GM19463 (cell line): Measurements from ENCODE around the gene RNF112.
A peak's percentile ranks its signal among the peaks of the same experiment; 100 is the strongest.

Source experiments
- ATAC-seq: cut with Tn5 transposase; IDR thresholded peaks from one replicate; pipeline ENCODE4 v1.9.1; 2021; ENCODE audit warnings: mild to moderate bottlenecking, moderate library complexity; ENCODE audit not compliant: unreplicated experiment

RNF112 gene, protein sequence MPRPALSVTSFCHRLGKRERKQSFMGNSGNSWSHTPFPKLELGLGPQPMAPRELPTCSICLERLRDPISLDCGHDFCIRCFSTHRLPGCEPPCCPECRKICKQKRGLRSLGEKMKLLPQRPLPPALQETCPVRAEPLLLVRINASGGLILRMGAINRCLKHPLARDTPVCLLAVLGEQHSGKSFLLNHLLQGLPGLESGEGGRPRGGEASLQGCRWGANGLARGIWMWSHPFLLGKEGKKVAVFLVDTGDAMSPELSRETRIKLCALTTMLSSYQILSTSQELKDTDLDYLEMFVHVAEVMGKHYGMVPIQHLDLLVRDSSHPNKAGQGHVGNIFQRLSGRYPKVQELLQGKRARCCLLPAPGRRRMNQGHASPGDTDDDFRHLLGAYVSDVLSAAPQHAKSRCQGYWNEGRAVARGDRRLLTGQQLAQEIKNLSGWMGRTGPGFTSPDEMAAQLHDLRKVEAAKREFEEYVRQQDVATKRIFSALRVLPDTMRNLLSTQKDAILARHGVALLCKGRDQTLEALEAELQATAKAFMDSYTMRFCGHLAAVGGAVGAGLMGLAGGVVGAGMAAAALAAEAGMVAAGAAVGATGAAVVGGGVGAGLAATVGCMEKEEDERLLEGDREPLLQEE

DNA sequence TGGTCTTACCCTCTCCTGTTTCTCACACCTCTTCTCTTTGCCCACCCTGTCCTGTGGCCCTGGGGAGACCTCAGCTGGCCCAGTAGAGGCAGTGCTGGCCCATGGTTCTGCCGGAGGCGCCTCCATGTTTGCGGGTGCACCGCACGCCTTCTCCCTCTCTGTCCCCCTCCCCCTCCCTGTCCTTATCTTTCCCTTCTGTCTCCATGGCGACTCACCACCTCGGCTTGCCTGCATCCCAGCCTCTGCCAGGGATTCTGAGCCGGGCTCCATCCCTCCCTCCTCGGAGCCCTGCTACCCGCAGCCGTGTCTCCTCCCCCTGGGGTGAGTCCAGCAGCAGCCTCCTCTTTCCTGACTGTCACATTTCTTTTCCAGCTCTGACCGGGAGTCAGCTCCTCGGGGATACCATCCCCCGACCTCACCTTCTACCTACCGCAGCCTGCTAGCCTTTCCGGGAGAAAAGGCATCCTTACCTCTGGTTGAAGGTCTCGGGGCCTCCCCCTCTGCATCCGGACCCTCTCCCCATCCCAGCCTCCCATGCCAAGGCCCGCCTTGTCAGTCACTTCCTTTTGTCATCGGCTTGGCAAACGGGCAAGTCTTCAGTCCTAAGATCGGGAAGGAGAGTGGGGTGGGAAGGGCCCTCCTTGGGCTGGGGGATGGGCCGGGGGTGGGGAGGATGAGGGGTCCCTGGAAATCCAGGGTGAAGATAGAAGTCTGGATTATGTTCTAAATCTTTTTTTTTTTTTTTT, at the start of gene RNF112:
Gene RNF112, plus strand, starts transcription at position 358 of the 746 bp plus-strand sequence. Its CDS starts 177 bp downstream, at position 535.
- ATAC-seq = no peak

DNA sequence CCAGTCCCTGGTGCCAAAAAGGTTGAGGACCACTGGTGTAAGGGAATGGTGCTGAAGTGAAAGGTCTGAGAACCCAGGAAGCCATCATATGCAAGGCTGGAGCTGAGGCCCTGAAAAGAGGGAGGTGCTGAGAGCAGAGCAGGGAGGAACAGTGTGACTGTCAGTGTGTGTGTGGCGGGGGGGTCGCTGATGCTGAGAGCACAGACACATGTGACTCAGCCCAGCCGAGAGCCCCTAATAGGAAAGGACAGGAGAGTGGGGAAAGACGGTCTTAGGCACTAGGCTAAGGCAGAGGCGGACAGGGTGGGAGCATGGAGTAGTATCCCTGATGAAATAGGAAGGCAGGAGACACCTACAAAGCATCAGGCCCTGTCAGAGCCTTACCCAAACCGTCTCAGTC, 49.7 kb upstream of the RNF112 start:
- ATAC-seq = no peak

DNA sequence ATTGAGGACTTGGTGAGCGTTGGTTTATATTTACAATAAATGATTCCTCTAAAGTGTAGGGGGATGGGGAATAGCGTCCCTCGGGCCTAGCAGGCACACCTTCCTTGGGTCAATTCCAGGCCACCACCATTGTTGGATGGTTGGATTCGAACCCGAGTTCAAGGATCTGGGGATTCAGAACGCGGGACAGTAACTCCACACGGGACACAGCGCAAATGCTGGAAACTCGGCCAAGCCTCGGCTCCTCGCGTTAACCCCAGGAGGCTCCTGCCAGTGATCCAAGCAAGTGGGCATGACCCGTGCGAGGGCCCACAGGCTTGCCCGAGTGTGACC, 49.1 kb upstream of the RNF112 start:
- ATAC-seq = no peak

DNA sequence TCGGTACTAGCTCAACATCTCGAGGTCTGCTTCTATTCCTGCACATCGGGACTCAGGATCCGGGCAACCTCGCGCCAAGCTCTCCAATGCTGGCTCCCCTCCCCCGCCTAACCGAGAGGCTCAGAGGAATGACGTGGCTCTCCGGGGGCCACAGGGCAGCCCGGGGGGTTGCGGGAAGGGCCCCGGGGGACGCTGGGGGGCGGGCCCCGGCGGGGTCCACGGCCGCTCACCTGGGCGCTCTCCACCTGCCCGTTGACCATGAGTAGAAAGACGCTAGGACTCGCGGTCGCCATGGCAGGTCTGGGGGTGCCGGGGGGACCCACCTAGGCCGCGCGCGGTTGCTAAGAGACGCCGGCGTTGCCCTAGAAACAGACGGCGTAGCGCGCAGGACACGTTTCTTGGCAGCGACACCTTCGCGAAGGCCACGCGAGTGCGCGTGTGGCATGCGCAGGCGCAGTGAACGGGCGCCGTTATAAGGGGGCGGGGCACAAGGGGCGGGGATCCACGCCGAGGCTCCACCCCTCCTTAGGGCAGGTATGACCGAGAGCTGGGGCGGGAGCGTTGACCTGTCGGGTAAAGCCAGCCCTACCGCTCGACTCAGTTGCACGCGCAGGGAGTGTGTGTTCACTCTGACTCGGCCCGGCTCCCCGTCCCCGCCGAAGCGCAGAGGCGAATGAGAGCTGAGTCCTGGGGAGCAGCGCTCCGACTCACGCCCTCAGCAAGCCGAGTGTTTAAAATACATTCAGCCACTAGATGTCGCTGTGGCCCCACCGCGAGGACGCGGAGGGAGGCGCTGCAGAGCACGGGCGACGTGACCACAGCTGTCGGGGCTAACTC, 48.5 kb upstream of the RNF112 start, which contains the start of gene B9D1:
Gene B9D1, minus strand, starts transcription at position 447 of the 837 bp plus-strand sequence. Its CDS starts 154 bp downstream, at position 293.
- peak; percentile 83 for ATAC-seq

DNA sequence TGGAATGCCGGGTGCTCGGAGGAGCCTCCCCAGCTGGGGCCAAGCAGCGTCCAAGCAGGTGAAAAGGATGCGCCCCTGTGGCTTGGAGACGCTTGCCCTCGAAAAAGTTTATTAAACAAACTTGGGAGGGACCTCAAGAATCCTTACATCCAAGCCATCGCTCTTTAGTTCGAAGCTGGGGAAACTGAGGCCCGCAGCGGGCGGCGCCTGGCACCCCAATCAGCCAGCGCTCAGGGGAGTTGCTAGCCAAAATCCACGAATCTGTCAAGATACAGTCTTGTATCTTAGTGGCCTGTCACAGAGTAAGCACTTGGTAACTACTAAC, 48.0 kb upstream of the RNF112 start:
- no peak for ATAC-seq

DNA sequence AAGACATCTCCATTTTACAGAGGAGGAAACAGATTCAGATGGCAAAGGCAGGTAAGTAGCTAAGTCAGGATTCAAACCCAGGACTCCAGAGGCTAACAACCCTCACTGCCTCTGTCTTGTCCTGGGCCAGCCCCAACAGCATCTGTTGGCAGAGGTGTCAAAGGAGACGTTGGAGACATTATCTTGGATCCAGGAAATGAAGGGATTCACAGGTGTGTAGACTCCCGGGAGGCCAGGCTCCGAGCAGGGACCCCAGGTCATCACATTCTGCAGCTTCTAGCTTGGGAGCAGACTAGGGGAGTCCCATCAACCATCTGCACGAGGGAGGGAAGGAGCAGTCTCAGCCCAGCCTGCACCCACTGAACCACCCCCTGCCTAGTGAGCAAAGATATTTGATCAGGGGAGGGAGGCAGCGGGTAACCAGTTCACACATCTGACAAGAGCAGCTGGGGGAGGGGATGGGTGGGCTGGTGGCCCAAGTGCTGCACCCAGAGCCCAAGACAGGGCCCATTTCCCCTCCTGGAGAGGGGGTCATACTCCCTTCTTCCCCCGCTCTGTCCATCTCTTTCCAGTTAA, 47.5 kb upstream of the RNF112 start:
- ATAC-seq = no peak

DNA sequence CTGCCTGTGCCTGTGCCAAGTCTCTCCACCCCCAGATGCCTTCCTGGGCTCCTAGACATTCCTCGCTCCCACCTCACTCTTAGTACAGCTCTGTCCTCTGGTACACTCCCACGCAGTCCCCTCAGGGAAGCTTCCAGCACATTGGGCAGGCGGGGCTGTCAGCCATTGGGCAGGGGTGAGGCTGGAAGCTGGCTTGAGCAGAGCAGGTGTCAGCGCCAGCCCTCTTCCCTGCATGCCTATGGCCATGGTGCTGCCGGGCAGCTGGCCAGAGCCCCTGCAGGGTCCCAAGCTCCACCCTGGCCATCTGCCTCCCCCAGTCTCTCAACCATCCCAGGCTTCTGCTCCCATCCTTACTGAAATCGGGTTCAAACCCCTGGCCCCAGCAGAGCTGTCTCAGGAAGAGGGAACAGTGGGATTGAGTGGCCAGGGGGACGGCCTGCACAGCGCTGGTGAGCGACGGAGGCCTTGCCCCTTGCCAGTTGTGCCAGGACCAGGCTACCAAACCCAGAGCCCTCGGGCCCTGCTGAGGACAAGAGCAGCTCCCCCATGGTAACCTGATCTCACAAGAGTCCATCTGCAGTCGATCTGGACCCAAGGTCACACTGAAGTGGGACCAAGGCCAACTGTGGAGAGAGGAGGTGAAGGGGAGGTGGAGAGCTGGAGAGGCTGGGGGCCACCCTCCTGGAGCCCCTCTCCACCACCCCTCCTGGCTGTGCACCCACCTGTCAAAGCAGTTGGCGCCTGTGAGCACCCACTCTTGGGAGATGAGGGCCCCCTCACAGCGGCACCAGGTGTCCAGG, 46.1 kb upstream of the RNF112 start:
- no peak for ATAC-seq

DNA sequence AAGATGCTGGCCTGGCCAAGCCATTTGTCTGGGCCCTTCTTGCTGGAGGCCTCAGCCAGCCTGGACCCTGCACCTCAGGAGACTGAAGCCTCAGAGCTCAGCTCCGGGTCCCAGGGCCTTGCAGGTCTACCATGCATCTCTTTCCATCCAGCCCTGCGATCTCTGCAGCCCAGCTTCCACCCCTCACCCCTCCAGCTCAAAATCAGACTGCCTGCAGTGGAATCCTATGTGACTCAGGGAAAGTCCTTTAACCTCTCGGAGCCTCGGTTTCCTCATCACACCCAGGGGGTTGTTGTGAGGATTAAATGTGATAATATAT, 45.6 kb upstream of the RNF112 start:
- no peak for ATAC-seq

DNA sequence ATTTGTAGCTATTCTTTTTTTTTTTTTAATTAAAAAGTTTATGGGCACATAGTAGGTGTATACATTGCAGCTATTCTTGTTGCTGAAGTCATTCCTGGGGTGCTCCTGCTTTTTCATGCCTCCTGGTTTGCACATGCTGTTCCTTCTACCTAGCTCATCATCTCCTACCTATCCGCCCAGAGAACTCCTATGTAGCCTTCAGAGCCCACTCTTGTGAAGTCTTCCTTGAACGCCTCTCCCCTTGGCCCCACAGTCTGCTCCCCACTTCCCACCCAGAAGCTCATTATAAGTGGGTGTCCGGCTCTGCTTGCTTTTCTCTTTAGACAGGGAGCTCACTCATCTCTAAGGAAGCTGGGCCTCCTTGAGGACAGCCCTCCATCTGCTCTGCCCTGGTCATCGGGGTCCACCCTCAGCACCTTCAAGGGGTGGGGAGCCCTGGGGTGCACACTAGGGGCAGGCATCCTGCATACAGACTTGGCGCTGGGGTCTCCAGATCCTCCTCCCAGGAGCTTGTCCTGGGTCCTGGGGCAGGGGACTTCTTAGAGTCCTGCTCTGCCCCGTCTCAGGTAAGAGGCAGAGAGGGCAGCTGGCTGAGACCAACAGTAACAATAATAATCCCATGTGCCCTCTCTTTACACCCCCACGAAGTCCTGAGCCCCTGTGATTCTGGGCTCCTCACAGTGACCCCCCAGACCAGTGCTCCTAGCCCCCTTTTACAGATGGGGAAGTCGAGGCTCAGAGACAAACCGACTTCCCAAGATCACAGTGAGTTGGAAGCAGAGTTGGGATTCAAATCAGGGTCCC, 45.0 kb upstream of the RNF112 start:
- ATAC-seq = no peak

DNA sequence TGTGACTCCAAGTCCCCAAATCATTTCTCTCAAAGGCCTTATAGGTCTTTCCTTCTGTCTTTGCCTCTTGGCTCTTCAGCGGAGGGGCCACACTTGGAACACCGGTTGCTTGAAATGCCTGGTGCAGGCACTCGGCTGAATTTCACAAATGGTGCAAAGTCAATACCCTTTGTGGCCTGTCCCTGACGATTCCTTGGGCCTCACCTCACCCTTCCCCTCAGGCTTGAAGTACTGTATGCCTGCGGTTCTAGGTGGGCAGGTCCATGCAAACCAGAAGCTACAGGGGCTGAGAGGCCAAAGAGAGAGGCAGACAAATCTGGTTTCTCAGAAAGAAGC, 44.4 kb upstream of the RNF112 start:
- ATAC-seq = no peak

DNA sequence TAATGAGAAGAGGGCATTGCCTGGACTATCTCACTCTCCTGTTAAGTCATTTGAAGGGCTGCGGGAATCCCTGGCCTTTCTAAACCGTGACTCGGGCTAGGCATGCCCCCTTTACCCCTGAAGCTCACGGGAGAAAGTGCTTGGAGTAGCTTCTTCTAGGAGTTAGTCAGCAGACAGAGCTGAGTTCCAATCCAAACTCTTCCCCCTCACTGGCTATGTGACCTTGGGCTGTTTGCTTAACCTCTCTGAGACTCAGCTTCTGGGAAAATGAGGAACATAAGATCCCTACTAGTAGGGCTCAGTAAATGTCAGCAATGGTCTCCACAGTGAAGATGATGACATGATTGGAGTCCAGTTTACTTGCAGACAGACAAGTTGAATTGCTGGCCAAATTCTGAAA, 42.8 kb upstream of the RNF112 start:
- no peak for ATAC-seq

DNA sequence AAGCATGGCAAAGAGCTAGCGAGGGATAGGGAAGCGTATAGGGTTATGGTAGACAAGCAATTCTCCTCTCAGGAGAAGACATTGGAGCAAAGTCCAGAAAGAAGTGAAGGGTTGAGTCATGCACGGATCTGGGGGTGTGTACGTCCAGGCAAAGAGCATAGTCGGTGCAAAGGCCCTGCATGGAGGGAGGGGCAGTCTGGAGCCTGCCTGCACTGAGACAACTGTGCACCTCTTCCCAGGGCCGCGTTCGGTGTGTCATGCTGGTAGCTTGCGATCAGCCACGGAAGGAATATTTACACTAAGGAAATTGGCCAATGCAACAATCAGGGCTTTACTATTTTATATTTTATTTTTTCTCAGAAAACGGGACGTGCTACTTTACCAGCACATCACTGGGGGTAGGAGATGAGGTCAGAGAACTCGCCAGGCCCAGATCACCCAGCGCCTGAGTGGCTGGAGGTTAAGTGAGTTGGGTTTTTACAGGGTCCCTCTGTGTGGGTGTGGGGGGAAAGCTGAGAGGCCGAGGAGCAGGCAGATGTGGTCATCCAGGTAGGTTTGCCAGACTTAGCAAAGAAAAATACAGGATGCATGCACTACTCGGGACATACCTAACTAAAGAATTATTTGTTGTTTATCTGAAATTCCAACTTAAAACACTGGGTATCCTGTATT, 41.8 kb upstream of the RNF112 start:
- no peak for ATAC-seq

DNA sequence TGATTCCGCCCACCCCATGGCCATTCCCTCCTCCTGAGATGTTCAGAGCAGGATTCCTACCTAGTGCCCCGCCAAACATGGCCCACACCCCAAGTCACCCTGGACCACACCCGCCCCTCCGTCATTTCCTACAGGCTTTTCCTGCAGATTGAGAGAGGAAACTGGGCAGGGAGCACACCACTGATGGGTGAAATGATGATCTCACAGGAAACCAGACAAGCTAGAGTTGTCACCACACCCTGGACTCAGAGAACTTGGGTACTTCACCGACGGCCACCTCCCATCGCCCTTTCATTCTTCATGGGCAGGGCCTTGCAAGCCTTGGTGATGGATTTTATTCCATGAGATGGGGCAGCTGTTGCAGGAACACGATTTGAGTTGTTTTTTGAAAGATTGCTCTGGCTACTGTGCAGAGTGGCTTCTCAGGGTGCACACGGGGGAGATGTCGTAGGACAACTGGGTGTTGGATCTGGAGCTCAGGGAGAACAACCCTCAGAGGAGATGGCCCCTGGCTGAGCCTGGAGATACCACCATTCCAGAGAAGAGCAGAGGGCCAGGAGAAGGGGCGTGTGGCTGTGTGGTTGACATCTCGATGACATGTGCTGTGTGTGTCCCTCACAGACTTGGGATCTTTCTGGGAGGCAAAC, 41.1 kb upstream of the RNF112 start:
- ATAC-seq = no peak

DNA sequence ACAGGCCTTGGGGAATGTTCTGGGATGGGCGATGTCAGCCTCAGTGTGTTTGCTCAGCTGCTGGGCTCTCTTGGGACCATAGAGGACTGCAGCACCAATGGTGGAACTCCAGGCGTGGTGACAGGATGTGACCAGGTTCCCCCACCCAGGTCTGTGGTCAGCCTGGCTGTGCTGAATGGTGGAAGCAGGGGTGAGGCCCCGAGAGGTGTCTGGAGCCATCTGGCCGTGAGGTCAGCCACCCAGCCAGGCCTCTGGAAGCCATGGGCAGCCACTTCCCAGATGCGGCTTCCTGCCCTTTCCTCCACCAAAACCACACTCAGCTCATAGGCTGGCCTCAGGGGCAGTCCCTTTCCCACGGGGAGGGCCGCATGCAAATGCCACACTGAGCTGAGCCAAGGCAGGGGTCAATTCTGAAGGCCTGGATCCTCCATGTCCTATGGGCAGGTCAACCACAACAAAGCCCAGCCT, 40.5 kb upstream of the RNF112 start:
- peak; percentile 67 for ATAC-seq

DNA sequence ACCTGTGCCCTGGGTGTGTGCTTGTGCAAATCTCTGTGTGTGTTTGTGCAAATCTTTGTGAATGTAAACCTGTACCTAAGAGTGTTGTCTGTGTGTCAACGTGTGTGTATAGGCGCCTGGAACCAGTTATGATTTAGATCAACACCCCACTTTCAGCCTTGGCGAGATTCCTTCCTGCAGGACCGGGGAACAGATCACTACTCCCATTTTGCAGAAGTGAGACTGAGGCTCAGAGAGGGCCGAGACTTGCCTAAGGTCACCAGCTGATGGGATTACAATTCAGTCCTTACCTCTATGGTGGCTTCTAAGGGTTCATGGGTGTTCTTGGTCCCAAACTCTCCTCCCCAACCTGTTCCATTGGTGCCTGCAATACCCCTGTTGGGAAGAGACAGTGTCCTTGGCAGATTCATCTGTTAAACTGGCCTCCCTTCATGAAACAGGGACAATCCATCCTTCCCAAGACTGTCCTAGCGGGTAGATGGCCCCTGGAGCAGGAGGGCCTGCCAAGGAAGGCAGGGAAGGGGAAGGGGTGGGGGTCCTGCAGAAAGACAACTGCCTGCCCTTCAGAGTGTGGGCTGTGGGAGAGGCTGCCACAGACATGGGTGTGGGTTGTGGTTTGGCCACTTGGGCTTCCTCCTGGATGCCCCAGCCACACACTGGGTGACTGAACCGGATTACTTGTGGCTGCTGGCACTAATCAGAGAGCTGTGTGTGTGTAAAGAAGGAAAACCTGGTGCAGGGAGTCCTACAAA, 39.6 kb upstream of the RNF112 start:
- no peak for ATAC-seq

DNA sequence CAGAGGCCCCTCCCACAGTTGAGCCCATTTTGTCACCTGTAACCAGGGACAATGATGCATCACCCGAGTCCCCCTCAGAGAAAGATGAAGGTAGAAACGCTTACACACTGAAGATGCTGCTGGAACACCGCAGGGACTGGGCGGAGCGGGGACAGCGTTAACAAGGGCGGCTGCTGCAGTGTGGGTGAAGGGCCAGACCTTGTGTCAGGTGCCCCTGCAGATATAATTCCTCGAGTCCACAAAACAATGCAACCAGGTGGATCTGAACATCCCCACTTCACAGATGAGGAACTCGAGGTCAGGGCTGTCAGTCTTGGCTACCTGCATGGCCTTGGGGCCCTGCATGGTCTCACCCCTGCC, 39.0 kb upstream of the RNF112 start:
- no peak for ATAC-seq

DNA sequence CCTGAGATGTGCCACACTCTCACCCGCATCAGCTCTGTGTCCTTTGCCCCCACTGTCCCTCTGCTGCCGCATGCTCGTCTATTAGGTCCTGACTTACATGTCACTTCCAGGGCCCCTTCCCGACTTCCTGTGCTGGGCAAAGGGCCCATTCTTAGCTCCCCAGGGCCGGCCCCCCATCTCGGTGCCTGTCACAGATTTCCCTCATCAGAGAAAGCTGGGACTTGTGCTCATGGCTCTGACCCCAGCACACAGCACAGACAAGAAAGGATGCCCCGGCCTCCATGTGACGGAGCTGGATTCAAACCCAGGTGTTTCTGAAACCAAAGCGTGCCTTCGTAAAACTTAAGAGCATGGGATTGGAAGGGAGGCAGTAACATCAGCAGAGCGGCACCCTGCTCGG, 38.6 kb upstream of the RNF112 start:
- no peak for ATAC-seq
